Inflammatory macrophage (primary cell): ENCODE results near the gene PARP6.
A peak's percentile ranks its signal among the peaks of the same experiment; 100 is the strongest.

Source experiments
- DNase-seq, 2 donors: peaks; one replicate each; pipeline ENCODE4 v3.0.0-alpha.2; 2020 to 2022

The PARP6 gene

DNA sequence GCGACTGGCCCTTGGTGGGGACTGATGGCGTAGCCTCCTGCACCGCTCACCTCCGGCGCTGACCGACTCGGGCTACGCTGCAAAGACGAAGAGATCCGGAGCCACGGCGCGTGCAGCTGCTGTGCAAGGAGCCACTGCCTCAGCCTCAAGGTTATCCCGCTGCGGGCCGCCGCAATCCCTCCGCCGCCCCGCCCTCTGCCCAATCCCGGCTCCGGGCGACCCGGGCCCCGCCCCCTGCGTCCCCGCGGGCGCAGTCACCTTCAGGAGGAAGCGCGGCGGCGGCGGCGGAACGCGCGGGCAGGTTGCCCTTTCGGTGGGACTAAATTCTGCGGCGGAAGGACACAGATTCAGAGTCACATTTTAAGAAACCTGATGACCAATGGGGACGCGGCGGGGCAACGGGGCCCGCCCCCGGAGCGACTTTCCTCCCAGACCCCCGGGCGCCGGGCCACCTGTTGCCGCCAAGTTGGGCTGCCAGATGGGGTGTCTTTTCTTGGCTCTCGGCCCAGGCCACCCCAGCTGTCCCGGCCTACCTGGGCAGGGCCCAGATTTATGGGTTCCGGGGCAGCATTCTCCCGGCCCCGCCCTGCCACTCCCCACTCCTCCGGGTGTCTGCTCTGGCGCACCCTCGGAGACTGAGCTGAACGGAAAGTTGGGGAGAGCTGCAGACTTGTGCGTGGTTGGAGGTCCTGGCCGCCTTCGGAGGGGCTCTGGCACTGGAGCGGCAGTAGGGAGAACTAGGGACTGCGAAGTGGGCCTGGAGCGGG lies 41.1 kb downstream of the PARP6 start, which contains the start of gene PKM:
PKM (minus strand) TSS at position 125 of the 767 bp plus-strand sequence. CDS start 12,093 bp downstream, outside the sequence.
- peak; percentile 98 to 99 for DNase-seq

DNA sequence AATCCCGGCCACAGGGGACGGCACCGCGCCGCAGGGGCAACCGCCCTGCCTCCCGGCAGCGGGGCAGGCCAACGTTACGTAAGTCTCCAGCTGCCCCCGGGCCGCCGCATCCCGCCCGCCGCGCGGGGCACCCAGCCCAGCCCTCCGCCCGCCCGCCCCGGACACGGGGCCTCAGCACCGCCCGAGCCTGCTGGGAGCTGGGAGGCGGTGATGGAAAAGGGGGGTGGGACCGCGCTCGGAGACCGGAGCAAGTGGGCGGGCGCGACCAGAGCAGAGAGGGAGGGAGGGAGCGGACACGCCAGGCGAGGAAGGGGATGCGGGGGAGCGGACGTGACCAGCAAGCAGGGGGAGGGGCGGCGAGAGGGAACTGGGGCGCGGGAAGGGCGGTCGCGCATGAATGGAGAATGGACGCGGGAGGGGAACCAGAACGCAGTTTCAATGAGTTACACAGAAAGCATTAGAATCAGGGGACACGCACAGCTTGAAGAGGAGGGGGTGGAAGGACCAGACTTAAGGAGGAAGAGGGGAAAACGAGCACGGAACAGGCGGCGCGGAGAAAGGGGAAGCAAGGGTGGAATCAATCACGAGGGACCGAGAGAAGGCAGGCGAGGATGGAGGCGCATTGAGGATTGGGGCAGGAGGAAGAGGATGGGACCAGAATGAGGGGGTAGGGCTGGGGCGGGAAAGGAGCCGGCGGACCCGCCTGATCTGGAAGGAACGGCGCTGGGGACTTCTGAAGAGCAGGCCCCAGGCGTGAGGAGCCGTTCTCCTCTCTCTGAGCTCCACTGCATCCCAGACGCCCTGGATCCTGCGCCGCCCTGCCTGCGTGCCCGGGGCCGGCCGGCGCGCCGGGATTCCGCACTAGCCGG lies 41.9 kb downstream of the PARP6 start:
- DNase-seq = peak; percentile 89 to 95

DNA sequence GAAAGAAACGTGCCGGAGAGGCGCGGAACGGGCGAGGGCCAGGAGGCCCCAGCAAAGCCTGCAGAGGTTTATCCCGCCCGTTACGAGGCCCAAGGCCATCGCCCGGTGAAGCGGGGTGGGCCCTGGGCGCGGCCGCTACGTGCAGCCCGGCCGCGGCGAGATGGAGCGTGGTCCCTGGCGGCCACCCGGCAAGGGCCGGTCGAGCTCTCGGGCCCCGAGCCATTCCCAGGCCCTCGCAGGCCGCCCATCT lies 42.5 kb downstream of the PARP6 start:
- no peak for DNase-seq

DNA sequence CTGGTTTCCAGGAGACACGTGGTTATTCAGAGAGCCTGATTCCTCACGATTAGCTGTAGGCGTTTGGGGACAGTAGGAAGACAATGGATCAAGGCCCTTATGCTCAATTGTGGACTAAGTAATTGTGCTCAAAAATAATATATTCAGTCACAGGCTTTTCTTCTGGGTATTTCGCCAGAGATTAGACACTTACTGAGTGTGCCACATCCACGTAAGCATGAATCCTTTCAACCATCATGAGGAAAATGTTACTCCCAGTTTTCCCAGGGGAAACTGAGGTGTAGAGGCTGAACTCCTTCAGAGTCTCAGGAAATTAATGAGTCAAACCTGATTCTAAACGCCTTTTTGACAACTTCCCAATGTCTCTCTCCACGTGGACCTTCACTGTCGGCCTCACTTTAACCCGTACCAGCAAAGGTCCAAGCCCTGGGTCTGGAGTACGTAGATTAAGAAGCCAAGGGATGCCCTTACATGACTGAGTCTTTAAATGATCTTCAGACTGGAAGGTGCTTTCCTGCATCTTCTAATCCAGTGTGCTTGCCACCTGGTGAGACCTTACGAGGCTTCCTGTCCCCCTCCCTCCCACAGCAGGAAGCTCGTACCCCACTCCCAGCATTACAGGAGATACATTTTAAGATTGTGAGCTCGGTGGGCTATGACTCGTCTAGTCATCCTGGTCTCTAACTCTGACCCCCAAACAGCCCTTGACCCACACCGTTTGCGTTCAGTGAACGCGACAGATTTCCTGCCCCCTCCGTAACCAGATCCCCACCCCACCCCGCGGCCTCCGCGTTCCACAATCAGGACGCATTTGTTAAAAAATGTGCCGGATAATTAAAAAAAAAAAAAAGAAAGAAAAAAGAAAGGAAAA lies 43.0 kb downstream of the PARP6 start:
- DNase-seq = peak in 1 of 2 donors; percentile 62

- peak; percentile 90 to 97 for DNase-seq
Observed at GRCh38 chr15:72227720-72228119, 44.6 kb downstream of the PARP6 start.

GRCh38 chr15:72227192-72227586 lies 45.2 kb downstream of the PARP6 start:
- DNase-seq = peak; percentile 21 to 22

GRCh38 chr15:72223278-72223677 lies 49.1 kb downstream of the PARP6 start:
- DNase-seq = no peak

- peak; percentile 30 to 31 for DNase-seq
Observed at GRCh38 chr15:72222393-72222792, 50.0 kb downstream of the PARP6 start.

DNA sequence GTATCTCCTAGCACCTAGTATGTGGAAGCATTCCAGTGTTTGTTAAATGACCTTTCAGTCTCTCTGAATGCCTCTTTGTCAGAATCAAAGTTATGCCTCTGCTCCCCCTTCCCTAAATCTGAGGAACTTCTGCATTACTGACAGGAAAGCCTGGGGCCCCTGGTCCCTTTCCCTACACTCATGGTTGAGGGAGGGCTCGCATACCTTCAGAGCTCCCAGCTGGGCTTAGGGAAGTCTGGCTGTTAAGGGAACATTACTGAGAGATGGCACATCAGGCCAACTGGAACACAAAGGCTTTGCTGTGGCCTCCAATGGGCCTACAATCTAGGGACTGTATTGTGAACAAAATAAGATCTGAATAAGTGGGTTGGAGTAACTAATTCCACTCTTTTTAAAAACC lies 51.7 kb downstream of the PARP6 start:
- no peak for DNase-seq

DNA sequence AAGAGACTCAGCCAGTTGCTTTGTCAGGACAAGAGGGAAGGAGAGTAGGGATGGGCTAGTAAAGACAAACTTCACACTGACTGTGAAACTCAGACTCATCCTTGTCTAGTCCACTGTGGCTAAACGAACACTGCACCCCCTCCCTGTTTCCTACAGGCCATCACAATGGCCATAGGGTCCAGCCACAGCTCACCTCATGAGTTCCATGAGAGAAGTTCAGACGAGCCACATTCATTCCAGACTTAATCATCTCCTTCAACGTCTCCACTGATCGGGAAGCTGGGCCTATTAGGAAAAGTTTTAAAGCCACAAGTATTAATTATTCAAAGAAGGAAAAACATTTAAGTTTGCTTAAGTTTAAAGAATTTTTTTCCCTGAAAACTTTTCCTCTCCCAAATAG lies 55.1 kb downstream of the PARP6 start:
- no peak for DNase-seq

- no peak for DNase-seq
Observed at GRCh38 chr15:72216079-72216478, 56.3 kb downstream of the PARP6 start.

- DNase-seq = no peak
Observed at GRCh38 chr15:72207558-72208085, 64.7 kb downstream of the PARP6 start.

DNA sequence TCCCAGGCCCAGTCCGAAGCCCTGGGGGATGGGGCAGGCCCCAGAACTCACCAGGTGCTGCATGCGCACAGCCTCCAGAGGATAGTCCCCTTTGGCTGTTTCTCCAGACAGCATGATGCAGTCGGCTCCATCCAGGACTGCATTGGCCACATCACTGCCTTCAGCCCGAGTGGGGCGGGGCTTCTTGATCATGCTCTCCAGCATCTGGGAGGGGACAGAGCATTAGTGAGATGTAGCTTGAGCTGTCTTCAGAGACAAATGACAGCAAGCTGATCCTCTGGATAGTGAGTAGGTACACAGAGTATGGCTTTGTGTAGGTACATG lies 65.7 kb downstream of the PARP6 start:
- no peak for DNase-seq

GRCh38 chr15:72205896-72206676 lies 66.3 kb downstream of the PARP6 start:
- DNase-seq = no peak

DNA sequence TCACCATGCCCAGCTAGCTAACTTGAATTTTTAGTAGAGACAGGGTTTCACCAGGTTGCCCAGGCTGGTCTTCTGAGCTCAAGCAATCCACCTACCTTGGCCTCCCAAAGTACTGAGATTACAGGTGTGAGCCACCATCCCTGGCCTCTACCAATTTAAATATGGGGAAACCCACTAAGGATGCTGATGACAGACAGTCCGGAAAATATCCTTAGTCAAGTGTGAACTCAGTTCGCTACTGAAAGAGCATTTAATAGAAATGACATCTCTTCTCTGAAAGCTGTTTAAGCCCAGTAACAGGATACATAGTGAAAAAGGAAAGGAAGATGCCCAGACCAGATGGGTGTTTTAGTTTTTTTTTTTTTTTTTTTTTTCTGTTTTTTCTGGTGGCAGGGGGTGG lies 67.1 kb downstream of the PARP6 start:
- DNase-seq = no peak

GRCh38 chr15:72203507-72203837 lies 68.9 kb downstream of the PARP6 start:
- no peak for DNase-seq

DNA sequence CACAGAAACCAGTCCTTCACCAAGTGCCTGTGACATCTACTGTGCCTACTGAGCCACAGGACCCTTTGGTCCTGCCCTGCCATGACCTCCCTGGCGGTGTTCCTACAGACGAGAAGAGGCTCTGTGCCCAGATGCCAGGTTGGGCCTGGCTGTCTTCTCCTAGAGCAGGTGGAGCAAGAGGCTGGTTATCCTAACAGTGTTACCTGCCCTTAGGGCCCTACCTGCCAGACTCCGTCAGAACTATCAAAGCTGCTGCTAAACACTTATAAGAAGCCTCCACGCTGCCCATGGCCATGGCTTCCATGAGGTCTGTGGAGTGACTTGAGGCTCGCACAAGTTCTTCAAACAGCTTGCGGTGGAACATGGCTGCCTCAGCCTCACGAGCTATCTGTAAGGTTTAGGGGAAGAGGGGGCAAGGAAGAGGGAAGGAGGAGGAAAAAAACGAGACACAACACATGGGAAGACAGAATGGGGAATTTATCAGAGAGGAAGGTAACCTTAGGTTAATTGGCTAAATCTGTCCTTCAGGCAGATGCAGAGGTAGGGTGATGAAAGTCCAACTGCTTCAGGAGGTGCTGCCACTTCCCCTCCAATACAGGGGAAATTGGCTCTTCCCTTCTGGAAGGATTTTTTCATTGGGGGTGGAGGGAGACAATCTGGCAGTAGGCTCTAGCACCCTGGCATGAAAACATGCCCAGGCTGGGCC lies 69.4 kb downstream of the PARP6 start:
- no peak for DNase-seq

DNA sequence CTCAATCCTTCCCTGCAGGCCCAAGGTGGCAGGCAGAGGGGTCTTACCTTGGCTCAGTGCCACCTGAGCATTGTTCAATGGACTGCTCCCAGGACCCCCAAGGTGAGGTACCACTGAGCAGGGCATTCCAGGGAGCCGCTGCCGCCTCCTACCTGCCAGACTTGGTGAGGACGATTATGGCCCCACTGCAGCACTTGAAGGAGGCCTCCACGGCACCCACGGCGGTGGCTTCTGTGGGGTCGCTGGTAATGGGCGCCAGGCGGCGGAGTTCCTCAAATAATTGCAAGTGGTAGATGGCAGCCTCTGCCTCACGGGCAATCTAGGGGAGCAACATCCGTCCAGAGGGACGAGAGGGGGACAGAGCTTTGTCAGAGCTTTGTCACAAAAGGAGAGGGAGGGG lies 70.1 kb downstream of the PARP6 start:
- no peak for DNase-seq

DNA sequence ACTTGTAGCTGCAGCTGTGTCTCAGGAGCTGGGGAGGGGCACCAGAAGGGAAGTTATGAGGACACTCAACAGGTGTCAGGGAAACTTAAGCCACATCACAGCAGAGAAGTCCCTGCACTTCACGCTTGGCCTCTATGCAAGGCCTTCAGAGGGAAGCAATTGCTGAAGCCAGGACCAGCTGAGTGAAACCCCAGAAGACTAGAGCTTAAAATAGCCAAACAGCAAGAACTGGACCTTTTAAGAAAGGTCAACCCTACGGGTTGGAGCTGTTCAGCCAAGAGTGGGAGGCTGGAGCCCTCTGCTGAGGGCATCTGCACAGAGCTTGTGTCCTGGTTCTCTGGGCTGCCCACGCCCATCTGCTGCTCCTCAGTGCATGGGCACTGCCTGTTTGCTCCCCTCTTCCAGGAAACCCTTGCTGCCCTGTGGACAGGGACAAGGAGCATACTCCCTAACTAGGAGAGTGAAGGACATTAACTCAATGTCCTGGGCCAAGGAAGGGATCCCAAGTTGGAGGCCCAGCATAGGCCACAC lies 70.9 kb downstream of the PARP6 start:
- peak in 1 of 2 donors; percentile 38 for DNase-seq

GRCh38 chr15:72200395-72201237 lies 71.7 kb downstream of the PARP6 start:
- peak; percentile 34 to 71 for DNase-seq
